HepG2 (cell line): Measurements from ENCODE around the gene PPIB. TPM values are rescaled to one million over a fixed set of nuclear protein-coding genes. Genes with fewer than 3 reads are reported as not detected.

ENCODE experiments used
- ATAC-seq: fragments of 200-7000 bp; cut with Tn5 transposase; 3 replicates; pipeline ENCODE4 v1.9.1; 2020; ENCODE audit warnings: mild to moderate bottlenecking, moderate library complexity
- BruUV-seq: library from RNA; stranded (reverse); fragments of 400-500 nt; replicated peaks from 2 replicates; lab custom pipeline; 2021; lab: Mats Ljungman, UMichigan
- CTCF ChIA-PET: fragments of 300-600 bp; formaldehyde crosslinking; extraction: SDS; loops from one replicate; lab custom pipeline; 2021; ENCODE audit warnings: low total read pairs, inconsistent platforms, low intra/inter-chr PET ratio; lab: Yijun Ruan, JAX
- POLR2A ChIA-PET: fragments of 350-600 bp; sonication (Branson Sonifier 250); formaldehyde crosslinking; loops from one replicate; lab custom pipeline; 2020; ENCODE audit warnings: antibody characterized with exemption, inconsistent platforms; lab: Yijun Ruan, JAX
- DNase-seq: peaks from one replicate; pipeline ENCODE4 v3.0.0-alpha.2; 2015; ENCODE audit warnings: low spot score
- FAIRE-seq: peaks from 3 replicates; lab custom pipeline; 2011; peaks lifted over from hg19 to GRCh38; lab: Jason Lieb, UNC
- H2AFZ ChIP-seq: one replicate; pipeline ENCODE4 v1.6.1; 2011; ENCODE audit warnings: low read length, inconsistent platforms
- H3K27ac ChIP-seq: fragments of 300-600 bp; 3 replicates; pipeline ENCODE4 v1.8.0; 2011; ENCODE audit warnings: mixed run types, mild to moderate bottlenecking, mixed read lengths, low read length, inconsistent platforms; ENCODE audit not compliant: insufficient read depth; ENCODE audit errors: extremely low read length
- H3K27me3 ChIP-seq, 2 experiments: fragments of 200-600 bp in 1 of 2; 2 replicates in 1 of 2; 3 replicates in 1 of 2; pipeline versions ENCODE4 v1.6.0 to v1.8.0; 2011; ENCODE audit warnings: low read length in 2 of 2, mild to moderate bottlenecking in 2 of 2, moderate library complexity in 2 of 2, inconsistent platforms in 1 of 2; ENCODE audit not compliant: insufficient read depth in 2 of 2, control insufficient read depth in 1 of 2
- H3K36me3 ChIP-seq, 2 experiments: fragments of 200-600 bp in 1 of 2; replicated peaks in 1 of 2; 2 replicates in 1 of 2; 3 replicates in 1 of 2; pipeline versions ENCODE4 v1.5.1 to v1.8.0; 2011; ENCODE audit warnings: low read length in 2 of 2, inconsistent platforms in 1 of 2; ENCODE audit not compliant: insufficient read depth in 2 of 2, control insufficient read depth in 1 of 2
- H3K4me1 ChIP-seq: 2 replicates; pipeline ENCODE4 v1.5.1; 2012; ENCODE audit warnings: low read length, inconsistent platforms; ENCODE audit not compliant: insufficient read depth
- H3K4me2 ChIP-seq: 2 replicates; pipeline ENCODE4 v1.6.0; 2011; ENCODE audit warnings: low read depth, low read length, inconsistent platforms
- H3K4me3 ChIP-seq, 3 experiments: fragments of 200-600 bp in 1 of 3; sonication (generic), shearing (Covaris generic) in 1 of 3; replicated peaks in 1 of 3; 2 replicates each; pipeline ENCODE4 v1.5.1; 2011 to 2016; ENCODE audit warnings: low read length in 3 of 3, inconsistent platforms in 2 of 3, low read depth in 2 of 3, mild to moderate bottlenecking in 2 of 3, control low read depth in 1 of 3, mixed read lengths in 1 of 3; ENCODE audit not compliant: insufficient read depth in 1 of 3
- H3K79me2 ChIP-seq: one replicate; pipeline ENCODE4 v1.6.1; 2011; ENCODE audit warnings: low read length, inconsistent platforms; ENCODE audit not compliant: insufficient read depth
- H3K9ac ChIP-seq: 2 replicates; pipeline ENCODE4 v1.6.0; 2011; ENCODE audit warnings: mild to moderate bottlenecking, low read depth, low read length, inconsistent platforms; ENCODE audit not compliant: insufficient read depth
- H3K9me3 ChIP-seq: 2 replicates; pipeline ENCODE4 v1.5.1; 2012; ENCODE audit warnings: mild to moderate bottlenecking, low read length
- H4K20me1 ChIP-seq: 2 replicates; pipeline ENCODE4 v1.6.0; 2011; ENCODE audit warnings: inconsistent platforms, mild to moderate bottlenecking, low read length, moderate library complexity; ENCODE audit not compliant: insufficient read depth
- CENPT ChIP-seq: sonication (generic); formaldehyde crosslinking; IDR thresholded peaks from 2 replicates; pipeline ENCODE4 v1.8.0; 2022; ENCODE audit warnings: low read depth, mild to moderate bottlenecking, moderate library complexity, missing genetic modification reagents
- ELF3 ChIP-seq: IDR thresholded peaks from 2 replicates; pipeline ENCODE4 v1.6.1; 2016; ENCODE audit warnings: missing genetic modification reagents, missing compliant biosample characterization
- FOSL2 ChIP-seq: sonication (generic); formaldehyde crosslinking; IDR thresholded peaks from 2 replicates; pipeline ENCODE4 v1.4.0; 2020; ENCODE audit warnings: missing genetic modification reagents
- FOXM1 ChIP-seq: sonication (generic); formaldehyde crosslinking; IDR thresholded peaks from 2 replicates; pipeline ENCODE4 v1.5.0; 2020; ENCODE audit warnings: missing genetic modification reagents
- HMGXB3 ChIP-seq: sonication (generic); formaldehyde crosslinking; IDR thresholded peaks from 2 replicates; pipeline ENCODE4 v1.4.0; 2020; ENCODE audit warnings: missing genetic modification reagents, borderline replicate concordance
- HNF4A ChIP-seq: sonication (generic); formaldehyde crosslinking; IDR thresholded peaks from 2 replicates; pipeline ENCODE4 v1.4.0; 2020; ENCODE audit warnings: missing genetic modification reagents
- HOXD1 ChIP-seq: sonication (generic); formaldehyde crosslinking; IDR thresholded peaks from 2 replicates; pipeline ENCODE4 v1.5.0; 2020; ENCODE audit warnings: missing genetic modification reagents
- MAF1 ChIP-seq: sonication (generic); formaldehyde crosslinking; IDR thresholded peaks from 2 replicates; pipeline ENCODE4 v1.5.0; 2020; ENCODE audit warnings: missing genetic modification reagents, borderline replicate concordance
- MZF1 ChIP-seq: sonication (generic); formaldehyde crosslinking; IDR thresholded peaks from 2 replicates; pipeline ENCODE4 v1.8.1; 2023; ENCODE audit warnings: mild to moderate bottlenecking, missing genetic modification reagents, borderline replicate concordance
- PHF20 ChIP-seq: sonication (generic); formaldehyde crosslinking; IDR thresholded peaks from 2 replicates; pipeline ENCODE4 v1.5.0; 2020; ENCODE audit warnings: mild to moderate bottlenecking, missing genetic modification reagents
- PHF5A ChIP-seq: IDR thresholded peaks from one replicate; pipeline ENCODE4 v1.6.1; 2018; ENCODE audit warnings: low read depth, missing genetic modification reagents; ENCODE audit not compliant: unreplicated experiment
- RORA ChIP-seq: sonication (generic); formaldehyde crosslinking; IDR thresholded peaks from 2 replicates; pipeline ENCODE4 v1.5.0; 2020; ENCODE audit warnings: mild to moderate bottlenecking, missing genetic modification reagents, moderate library complexity
- TBP ChIP-seq: sonication (generic); formaldehyde crosslinking; IDR thresholded peaks from 2 replicates; pipeline ENCODE4 v1.5.0; 2020; ENCODE audit warnings: missing genetic modification reagents
- WIZ ChIP-seq: sonication (generic); formaldehyde crosslinking; IDR thresholded peaks from 2 replicates; pipeline ENCODE4 v1.5.1; 2020; ENCODE audit warnings: mild to moderate bottlenecking, missing genetic modification reagents
- ZBTB1 ChIP-seq: sonication (generic); formaldehyde crosslinking; IDR thresholded peaks from 2 replicates; pipeline ENCODE4 v1.4.0; 2020; ENCODE audit warnings: missing genetic modification reagents, borderline replicate concordance
- ZNF263 ChIP-seq: sonication (generic); formaldehyde crosslinking; IDR thresholded peaks from 2 replicates; pipeline ENCODE4 v1.4.0; 2020; ENCODE audit warnings: missing genetic modification reagents
- ZNF264 ChIP-seq: sonication (generic); formaldehyde crosslinking; IDR thresholded peaks from 2 replicates; pipeline ENCODE4 v1.4.0; 2020; ENCODE audit warnings: missing genetic modification reagents
- ZNF329 ChIP-seq: sonication (generic); formaldehyde crosslinking; IDR thresholded peaks from 2 replicates; pipeline ENCODE4 v1.9.0; 2021; ENCODE audit warnings: low read depth, mild to moderate bottlenecking, missing genetic modification reagents
- WGBS: methylation state at CpG from one replicate; pipeline ENCODE4 v1.1.6; 2017; ENCODE audit warnings: low lambda C conversion rate; 5-methylcytosine and 5-hydroxymethylcytosine counted together
- in situ Hi-C: cut with HindIII; loops from 2 replicates; pipeline ENCODE4 v1.10.0; 2017; ENCODE audit warnings: low pct_unique_long_range_greater_than_20kb; ENCODE audit not compliant: extremely low pct_ligation_motif_present
- intact Hi-C: fragments of 100-400 bp; cut with micrococcal nuclease; formaldehyde crosslinking; loops from one replicate; pipeline ENCODE4 v1.10.0; 2022; ENCODE audit not compliant: unreplicated experiment
- polyA plus RNA-seq, 8 experiments: library from polyadenylated mRNA; depleted of rRNA in 3 of 8; stranded (reverse) in 7 of 8; unstranded in 1 of 8; fragments of >200 nt; fragmentation: Illumina TruSeq in 4 of 8; extraction: Trizol in 4 of 8; gene quantifications; 2 replicates each; pipeline versions ENCODE4 v1.2.1 to v1.2.3, GENCODE V29; 2011 to 2016; ENCODE audit warnings: low read depth in 4 of 8, missing spikeins in 1 of 8, mixed read lengths in 1 of 8; ENCODE audit not compliant: insufficient read depth in 1 of 8
- total RNA-seq, 5 experiments: library from RNA; depleted of rRNA; stranded (reverse); fragments of >200 nt; fragmentation: Illumina TruSeq; extraction: Trizol; gene quantifications; 2 replicates each; pipeline ENCODE4 v1.2.3, GENCODE V29; 2016; ENCODE audit warnings: low read depth in 1 of 5

PPIB gene
- total and polyA plus RNA-seq, 2 of the 13 experiments (the other 11 are each of a cell fraction or from before 2014, with no cell fraction given), result 780 to 882 TPM

- no peak for TF ChIP-seq PHF5A (CRISPR knock-in tag)
- TF ChIP-seq ELF3 (CRISPR knock-in tag), result no peak
- TF ChIP-seq HOXD1, result no peak
- no peak for TF ChIP-seq WIZ (CRISPR knock-in tag)
- TF ChIP-seq, all 625 proteins: peak for 0
Observed at GRCh38 chr15:64187396-64188191, 24.8 kb upstream of the PPIB start (continued).

GRCh38 chr15:64185146-64185911, 22.5 kb upstream of the PPIB start:
- WGBS, result 95% methylated on average over 9 of the region's 9 CpGs
- peaks cover 2 to 7% of the 10 kb centered on the region in 2 experiments; a peak in 2 of 5 replicates for H3K36me3 ChIP-seq
- no peaks in the 10 kb centered on the region for H3K4me1 ChIP-seq
- ATAC-seq, result no peak
- H3K79me2 ChIP-seq, result no peaks in the 10 kb centered on the region
- CTCF ChIA-PET, result no interaction called here
- no peak overlapping the region for H3K9ac ChIP-seq
- intact Hi-C loops (no loop called here), in situ Hi-C loops (no loop called here)
- no TSS peak for BruUV-seq
- H2AFZ ChIP-seq, result no peak overlapping the region
- POLR2A ChIA-PET, result no interaction called here
- H3K27me3 ChIP-seq, result no peaks in the 10 kb centered on the region
- H3K4me2 ChIP-seq, result no peak overlapping the region
- H3K4me3 ChIP-seq, result no peak overlapping the region
- no peaks in the 10 kb centered on the region for H4K20me1 ChIP-seq
- no peaks in the 10 kb centered on the region for H3K9me3 ChIP-seq
- DNase-seq, result no peak
- FAIRE-seq, result no peak
- H3K27ac ChIP-seq, result no peak overlapping the region
- TF ChIP-seq CENPT (CRISPR knock-in tag), result no peak
- no peak for TF ChIP-seq MZF1 (CRISPR knock-in tag)
- no peak for TF ChIP-seq HMGXB3
- no peak for TF ChIP-seq ZBTB1 (CRISPR knock-in tag)
- no peak for TF ChIP-seq TBP (CRISPR knock-in tag)
- no peak for TF ChIP-seq PHF20 (CRISPR knock-in tag)
- no peak for TF ChIP-seq HNF4A (CRISPR knock-in tag)
- TF ChIP-seq FOSL2 (CRISPR knock-in tag), result no peak
- no peak for TF ChIP-seq ZNF263
- TF ChIP-seq ZNF329 (CRISPR knock-in tag), result no peak
- TF ChIP-seq FOXM1, result no peak
- no peak for TF ChIP-seq ZNF264 (CRISPR knock-in tag)
- no peak for TF ChIP-seq MAF1 (CRISPR knock-in tag)
- TF ChIP-seq RORA (CRISPR knock-in tag), result no peak
